ENCODE data around the gene KIF27. TPM values are rescaled to one million over a fixed set of nuclear protein-coding genes. Genes with fewer than 3 reads are reported as not detected.

KIF27 gene
- total RNA-seq, 1 experiment from 2014 or later: 6.6 TPM

DNA sequence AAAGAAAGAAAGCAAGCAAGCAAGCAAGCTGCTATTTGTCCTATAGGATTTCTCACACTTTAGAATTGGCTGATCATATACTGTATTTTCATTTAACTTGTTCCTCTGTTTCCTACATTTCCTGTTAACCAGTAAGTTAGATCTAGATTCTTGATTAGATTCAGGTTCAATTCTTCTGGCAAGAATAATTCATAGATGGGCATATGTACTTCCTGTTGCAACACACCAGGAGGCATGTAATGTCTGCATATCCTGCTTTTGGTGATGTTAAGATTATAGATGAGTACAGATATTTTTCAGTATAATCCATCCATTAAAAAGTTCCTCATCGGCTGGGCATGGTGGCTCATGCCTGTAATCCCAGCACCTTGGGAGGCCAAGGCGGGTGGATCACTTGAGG lies 10.8 kb upstream of the KIF27 start:
- BruUV-seq (replicated peaks): no TSS peak
- intact Hi-C loops (cut with micrococcal nuclease; ENCODE audit: unreplicated experiment): no loop called here
- TF ChIP-seq, protein P1, sequence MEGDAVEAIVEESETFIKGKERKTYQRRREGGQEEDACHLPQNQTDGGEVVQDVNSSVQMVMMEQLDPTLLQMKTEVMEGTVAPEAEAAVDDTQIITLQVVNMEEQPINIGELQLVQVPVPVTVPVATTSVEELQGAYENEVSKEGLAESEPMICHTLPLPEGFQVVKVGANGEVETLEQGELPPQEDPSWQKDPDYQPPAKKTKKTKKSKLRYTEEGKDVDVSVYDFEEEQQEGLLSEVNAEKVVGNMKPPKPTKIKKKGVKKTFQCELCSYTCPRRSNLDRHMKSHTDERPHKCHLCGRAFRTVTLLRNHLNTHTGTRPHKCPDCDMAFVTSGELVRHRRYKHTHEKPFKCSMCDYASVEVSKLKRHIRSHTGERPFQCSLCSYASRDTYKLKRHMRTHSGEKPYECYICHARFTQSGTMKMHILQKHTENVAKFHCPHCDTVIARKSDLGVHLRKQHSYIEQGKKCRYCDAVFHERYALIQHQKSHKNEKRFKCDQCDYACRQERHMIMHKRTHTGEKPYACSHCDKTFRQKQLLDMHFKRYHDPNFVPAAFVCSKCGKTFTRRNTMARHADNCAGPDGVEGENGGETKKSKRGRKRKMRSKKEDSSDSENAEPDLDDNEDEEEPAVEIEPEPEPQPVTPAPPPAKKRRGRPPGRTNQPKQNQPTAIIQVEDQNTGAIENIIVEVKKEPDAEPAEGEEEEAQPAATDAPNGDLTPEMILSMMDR (IDR thresholded peaks at IDR 0.05; ENCODE audit: unreplicated experiment): no peak
- CTCF ChIA-PET: no interaction called here
- H3K36me3 Mint-ChIP-seq (ENCODE audit: insufficient read depth, unreplicated experiment): no peaks in the 10 kb centered on the region
- no peak overlapping the region for H3K27ac Mint-ChIP-seq (ENCODE audit: unreplicated experiment)
- no peak for DNase-seq
- no peaks in the 10 kb centered on the region for H3K27me3 Mint-ChIP-seq (ENCODE audit: unreplicated experiment)
- H3K4me1 Mint-ChIP-seq (ENCODE audit: low read depth, unreplicated experiment): peaks cover 41% of the 10 kb centered on the region
- no peaks in the 10 kb centered on the region for H3K9me3 Mint-ChIP-seq (ENCODE audit: low read depth, unreplicated experiment)
- no peak overlapping the region for H3K4me3 Mint-ChIP-seq (ENCODE audit: low read depth, unreplicated experiment)

DNA sequence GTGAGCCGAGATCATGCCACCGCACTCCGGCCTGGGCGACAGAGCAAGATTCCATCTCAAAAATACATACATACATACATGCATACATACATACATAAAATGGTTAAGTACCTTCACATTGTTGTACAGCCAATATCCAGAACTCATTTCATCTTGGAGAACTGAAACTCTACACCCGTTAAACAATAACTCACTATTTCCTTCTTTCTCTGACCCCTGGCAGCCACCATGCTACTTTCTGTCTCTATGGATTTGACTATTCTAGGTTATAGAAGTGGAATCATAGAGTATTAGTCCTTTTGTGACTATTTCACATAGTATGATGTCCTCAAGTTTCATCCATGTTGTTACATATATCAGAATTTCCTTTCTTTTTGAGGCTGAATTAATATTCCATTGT lies 9.6 kb upstream of the KIF27 start:
- no TSS peak for BruUV-seq (replicated peaks)
- CTCF ChIA-PET: no interaction called here

DNA sequence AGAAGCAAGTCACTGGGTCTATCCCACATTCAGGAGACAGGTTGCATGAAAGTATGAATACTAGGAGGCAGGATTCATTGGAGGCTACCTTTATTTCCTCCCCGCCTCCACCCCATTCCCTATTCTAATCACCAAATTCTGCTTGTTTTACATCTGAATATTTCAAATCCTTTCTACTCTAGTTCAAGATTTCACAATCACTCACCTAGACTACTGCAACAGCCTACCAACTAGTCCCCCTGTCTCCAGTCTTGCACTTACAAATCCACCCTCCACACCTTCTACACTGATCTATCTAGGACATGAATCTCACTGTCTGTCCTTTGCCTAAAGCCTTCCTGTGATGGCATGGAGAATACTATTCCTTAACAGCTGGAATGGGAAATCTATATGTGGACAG lies 6.4 kb upstream of the KIF27 start:
- TF ChIP-seq, protein P1 (IDR thresholded peaks at IDR 0.05; ENCODE audit: unreplicated experiment): no peak
- Mint-ChIP-seq H3K27me3 (ENCODE audit: unreplicated experiment) (no peaks in the 10 kb centered on the region), H3K27ac (ENCODE audit: unreplicated experiment) (no peak overlapping the region), H3K9me3 (ENCODE audit: low read depth, unreplicated experiment) (no peaks in the 10 kb centered on the region), H3K4me3 (ENCODE audit: low read depth, unreplicated experiment) (no peak overlapping the region), H3K36me3 (ENCODE audit: insufficient read depth, unreplicated experiment) (no peaks in the 10 kb centered on the region), H3K4me1 (ENCODE audit: low read depth, unreplicated experiment) (peaks cover 22% of the 10 kb centered on the region)
- intact Hi-C loops (cut with micrococcal nuclease; ENCODE audit: unreplicated experiment): no loop called here
- no TSS peak for BruUV-seq (replicated peaks)
- CTCF ChIA-PET: no interaction called here
- no peak for DNase-seq

More for the DNA sequence above, 9.6 kb upstream of the KIF27 start:
- no peak overlapping the region for H3K4me3 Mint-ChIP-seq (ENCODE audit: low read depth, unreplicated experiment)
- intact Hi-C loops (cut with micrococcal nuclease; ENCODE audit: unreplicated experiment): no loop called here
- H3K4me1 Mint-ChIP-seq (ENCODE audit: low read depth, unreplicated experiment): peaks cover 40% of the 10 kb centered on the region
- DNase-seq: no peak
- no peaks in the 10 kb centered on the region for H3K36me3 Mint-ChIP-seq (ENCODE audit: insufficient read depth, unreplicated experiment)
- TF ChIP-seq, protein P1 (IDR thresholded peaks at IDR 0.05; ENCODE audit: unreplicated experiment): no peak
- H3K9me3 Mint-ChIP-seq (ENCODE audit: low read depth, unreplicated experiment): no peaks in the 10 kb centered on the region
- no peaks in the 10 kb centered on the region for H3K27me3 Mint-ChIP-seq (ENCODE audit: unreplicated experiment)
- H3K27ac Mint-ChIP-seq (ENCODE audit: unreplicated experiment): no peak overlapping the region

DNA sequence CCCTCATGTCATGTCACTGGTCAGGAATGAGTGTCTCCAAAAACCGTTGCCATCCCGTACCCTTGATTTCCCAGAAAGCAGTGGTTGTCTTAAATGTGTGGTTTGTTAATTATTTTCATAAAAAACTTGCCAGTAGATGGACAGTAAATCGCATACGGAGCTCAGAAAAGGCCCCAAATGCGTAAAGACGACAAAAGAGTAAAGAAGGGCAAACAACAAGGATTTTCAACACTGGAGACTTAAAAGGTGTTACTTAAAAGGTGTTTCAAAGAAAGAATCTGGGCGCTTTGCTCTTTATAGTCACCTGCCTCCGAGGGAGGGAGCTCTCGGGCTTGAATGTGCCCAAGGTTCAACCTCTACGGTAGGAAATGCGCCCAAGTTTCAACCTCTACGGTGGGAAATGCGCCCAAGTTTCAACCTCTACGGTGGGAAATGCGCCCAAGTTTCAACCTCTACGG lies 734 bp downstream of the KIF27 start:
- Mint-ChIP-seq H3K36me3 (ENCODE audit: insufficient read depth, unreplicated experiment) (peaks cover 16% of the 10 kb centered on the region), H3K4me1 (ENCODE audit: low read depth, unreplicated experiment) (no peaks in the 10 kb centered on the region), H3K4me3 (ENCODE audit: low read depth, unreplicated experiment) (peak overlapping the region; percentile 72), H3K27me3 (ENCODE audit: unreplicated experiment) (no peaks in the 10 kb centered on the region), H3K9me3 (ENCODE audit: low read depth, unreplicated experiment) (no peaks in the 10 kb centered on the region), H3K27ac (ENCODE audit: unreplicated experiment) (peak overlapping the region; percentile 54)
- intact Hi-C loops (cut with micrococcal nuclease; ENCODE audit: unreplicated experiment): no loop called here
- TF ChIP-seq, protein P1 (IDR thresholded peaks at IDR 0.05; ENCODE audit: unreplicated experiment): no peak
- CTCF ChIA-PET: interaction anchor here (1.3 kb wide), 1 partner anchor 300 kb away, joined by 4 read pairs; no protein-coding TSS in a partner anchor
- peak; percentile 54 for DNase-seq
- BruUV-seq (replicated peaks): TSS peak; percentile 57

All from Calu3 (cell line).